ENCODE measurements around the gene PACSIN2. TPM values are rescaled to one million over a fixed set of nuclear protein-coding genes. Genes with fewer than 3 reads are reported as not detected.
"Not testable (repeated sequence)": the region's sequence is repeated elsewhere in the genome, so short reads cannot be mapped to it uniquely, and the experiment has no call there.

Gene PACSIN2
- total RNA-seq, 4 donors from 2014 or later: 73.1 to 171 (median 107) TPM

DNA sequence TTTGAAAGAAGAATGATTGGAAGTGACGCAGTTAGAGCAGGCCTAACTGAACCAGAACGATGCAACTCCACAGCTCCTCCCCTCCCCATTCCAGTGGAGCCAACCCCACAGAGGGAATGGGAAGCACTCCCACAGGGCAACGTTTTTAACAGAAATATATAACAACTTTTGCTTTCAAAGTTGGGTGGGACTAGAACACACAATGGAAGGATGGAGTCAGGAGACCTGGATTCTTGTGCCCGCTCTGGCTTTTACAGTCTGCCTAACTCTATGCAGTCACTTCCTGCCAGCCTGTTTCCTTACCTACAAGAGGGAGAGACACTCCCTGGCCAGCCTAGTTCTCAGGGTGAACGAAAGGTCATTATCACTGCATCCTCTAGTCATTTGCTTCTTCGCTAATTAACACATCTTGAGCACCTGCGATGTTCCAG, 75.5 kb downstream of the PACSIN2 start:
- no peaks in the 10 kb centered on the region for H3K27me3 ChIP-seq
- ATAC-seq: peak; percentile 37
- TF ChIP-seq EP300 (IDR thresholded peaks at IDR 0.05) (no peak), POLR2AphosphoS5 (IDR thresholded peaks at IDR 0.05) (no peak), POLR2A (IDR thresholded peaks at IDR 0.05) (no peak)
- TF ChIP-seq, protein P1, sequence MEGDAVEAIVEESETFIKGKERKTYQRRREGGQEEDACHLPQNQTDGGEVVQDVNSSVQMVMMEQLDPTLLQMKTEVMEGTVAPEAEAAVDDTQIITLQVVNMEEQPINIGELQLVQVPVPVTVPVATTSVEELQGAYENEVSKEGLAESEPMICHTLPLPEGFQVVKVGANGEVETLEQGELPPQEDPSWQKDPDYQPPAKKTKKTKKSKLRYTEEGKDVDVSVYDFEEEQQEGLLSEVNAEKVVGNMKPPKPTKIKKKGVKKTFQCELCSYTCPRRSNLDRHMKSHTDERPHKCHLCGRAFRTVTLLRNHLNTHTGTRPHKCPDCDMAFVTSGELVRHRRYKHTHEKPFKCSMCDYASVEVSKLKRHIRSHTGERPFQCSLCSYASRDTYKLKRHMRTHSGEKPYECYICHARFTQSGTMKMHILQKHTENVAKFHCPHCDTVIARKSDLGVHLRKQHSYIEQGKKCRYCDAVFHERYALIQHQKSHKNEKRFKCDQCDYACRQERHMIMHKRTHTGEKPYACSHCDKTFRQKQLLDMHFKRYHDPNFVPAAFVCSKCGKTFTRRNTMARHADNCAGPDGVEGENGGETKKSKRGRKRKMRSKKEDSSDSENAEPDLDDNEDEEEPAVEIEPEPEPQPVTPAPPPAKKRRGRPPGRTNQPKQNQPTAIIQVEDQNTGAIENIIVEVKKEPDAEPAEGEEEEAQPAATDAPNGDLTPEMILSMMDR (IDR thresholded peaks at IDR 0.05): no peak
- 28 to 34% methylated on average over 5 to 7 of the region's 7 CpGs for WGBS, 2 donors (ENCODE audit: low coverage in 1 of 2)
- no peak overlapping the region for H3K4me3 ChIP-seq
- no peaks in the 10 kb centered on the region for H3K9me3 ChIP-seq
- H3K27ac ChIP-seq: peak overlapping the region; percentile 96 to 98 (median 96)
- peaks cover 41 to 98% (median 60%) of the 10 kb centered on the region in 3 donors for H3K4me1 ChIP-seq
- H3K36me3 ChIP-seq: no peaks in the 10 kb centered on the region

DNA sequence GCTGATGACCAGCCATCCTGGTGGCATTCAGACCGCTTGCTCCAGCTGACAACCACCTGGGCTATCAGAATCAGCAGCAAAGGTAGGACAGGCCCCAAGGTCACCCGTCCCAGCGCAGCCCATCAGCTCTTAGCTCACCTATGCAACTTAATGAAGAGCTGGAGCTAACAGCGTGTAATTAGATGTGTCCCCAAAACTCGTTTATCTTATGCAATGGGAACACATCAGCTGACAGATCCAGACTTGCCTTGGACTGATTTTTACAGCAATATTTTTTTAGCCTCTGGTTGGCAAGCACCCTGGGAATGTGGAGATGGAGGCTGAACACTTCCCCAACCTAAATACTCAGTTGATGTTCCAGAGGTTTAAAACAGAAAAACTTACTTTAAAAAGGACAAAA, 76.0 kb downstream of the PACSIN2 start:
- peak; percentile 10 for ATAC-seq
- peaks cover 46 to 98% (median 64%) of the 10 kb centered on the region in 3 donors for H3K4me1 ChIP-seq
- H3K27me3 ChIP-seq: no peaks in the 10 kb centered on the region
- H3K27ac ChIP-seq: peak overlapping the region; percentile 96 to 98 (median 96)
- no peaks in the 10 kb centered on the region for H3K9me3 ChIP-seq
- H3K36me3 ChIP-seq: no peaks in the 10 kb centered on the region
- WGBS, 2 donors (ENCODE audit: low coverage in 1 of 2): 60 to 71% methylated on average over 5 of the region's 5 CpGs
- TF ChIP-seq, protein P1 (IDR thresholded peaks at IDR 0.05): no peak
- TF ChIP-seq POLR2AphosphoS5 (IDR thresholded peaks at IDR 0.05): peak; percentile 4
- no peak overlapping the region for H3K4me3 ChIP-seq

DNA sequence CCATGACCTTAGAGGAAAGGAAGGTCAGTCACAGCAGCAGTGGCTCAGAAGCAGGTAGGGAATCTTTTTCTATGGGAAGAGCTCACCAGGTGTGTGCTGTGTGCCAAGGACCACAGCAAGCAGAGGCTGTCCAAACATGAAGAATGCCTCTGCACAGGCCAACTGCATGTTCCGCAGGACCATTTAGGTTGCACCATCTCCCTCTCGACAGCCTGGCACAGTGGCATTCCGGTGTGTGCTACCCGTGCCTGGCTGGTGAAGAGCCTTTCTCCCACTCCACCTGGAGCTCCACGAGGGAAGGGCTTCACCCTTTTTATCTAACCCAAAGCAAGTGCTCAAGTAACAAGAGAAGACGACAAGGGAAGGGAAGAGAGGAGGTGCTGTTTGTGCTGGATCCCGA, 76.5 kb downstream of the PACSIN2 start:
- H3K27me3 ChIP-seq: no peaks in the 10 kb centered on the region
- no peaks in the 10 kb centered on the region for H3K36me3 ChIP-seq
- H3K4me3 ChIP-seq: no peak overlapping the region
- peaks cover 46 to 98% (median 67%) of the 10 kb centered on the region in 3 donors for H3K4me1 ChIP-seq
- peak overlapping the region; percentile 96 to 98 (median 96) for H3K27ac ChIP-seq
- no peaks in the 10 kb centered on the region for H3K9me3 ChIP-seq
- TF ChIP-seq EP300 (IDR thresholded peaks at IDR 0.05) (no peak), POLR2A (IDR thresholded peaks at IDR 0.05) (no peak), POLR2AphosphoS5 (IDR thresholded peaks at IDR 0.05) (no peak)
- TF ChIP-seq, protein P1 (IDR thresholded peaks at IDR 0.05): no peak
- 82 to 90% methylated on average over 2 to 3 of the region's 7 CpGs for WGBS, 2 donors (ENCODE audit: low coverage in 1 of 2)
- ATAC-seq: no peak

DNA sequence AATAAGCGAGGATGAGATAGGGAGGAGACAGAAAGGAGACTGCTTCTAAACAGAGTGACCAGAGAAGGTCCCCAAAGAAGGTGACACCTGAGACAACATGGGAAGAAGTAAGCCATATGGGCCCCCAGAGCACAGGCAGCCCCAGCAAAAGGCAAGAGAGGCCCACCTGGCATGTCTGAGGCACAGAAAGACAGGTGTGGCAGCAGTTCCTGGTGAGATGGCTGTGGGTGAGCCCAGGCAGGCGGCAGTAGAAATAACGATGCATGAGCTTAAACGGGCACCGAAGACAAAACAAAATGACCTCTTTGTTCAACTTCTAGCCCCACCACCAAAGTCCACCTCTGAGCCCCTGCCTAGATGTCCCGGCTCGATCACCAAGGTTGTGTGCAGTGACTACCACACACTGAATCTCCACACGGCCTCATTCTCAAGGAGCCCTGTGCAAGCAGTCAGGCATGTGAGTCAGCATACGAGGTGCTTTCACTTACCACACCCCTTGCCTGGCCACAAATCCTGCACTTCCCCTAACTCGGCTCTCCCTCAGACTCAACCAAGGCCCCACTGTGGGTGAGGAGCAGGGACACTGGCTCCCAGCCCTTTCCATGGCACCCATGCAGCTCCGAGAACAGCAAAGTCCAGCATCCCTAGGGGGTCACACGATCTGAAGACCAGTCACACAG, 77.6 kb downstream of the PACSIN2 start:
- 22 to 36% methylated on average over 4 to 11 of the region's 12 CpGs for WGBS, 2 donors (ENCODE audit: low coverage in 1 of 2)

DNA sequence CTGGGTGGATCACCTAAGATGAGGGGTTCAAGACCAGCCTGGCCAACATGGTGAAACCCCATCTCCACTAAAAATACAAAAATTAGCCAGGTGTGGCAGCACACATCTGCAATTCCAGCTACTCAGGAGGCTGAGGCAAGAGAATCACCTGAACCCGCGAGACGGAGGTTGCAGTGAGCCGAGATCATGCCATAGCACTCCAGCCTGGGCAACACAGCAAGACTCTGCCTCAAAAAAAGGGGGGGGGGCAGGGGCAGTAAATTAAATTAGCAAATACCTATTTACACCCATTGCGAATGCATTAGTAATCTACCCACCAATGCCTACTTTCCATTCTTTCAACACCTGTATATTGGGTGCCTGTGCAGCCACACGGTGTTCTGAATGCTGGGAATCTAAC, 78.3 kb downstream of the PACSIN2 start:
- peaks cover 62 to 100% (median 84%) of the 10 kb centered on the region in 3 donors for H3K4me1 ChIP-seq
- ATAC-seq, H3K27me3 ChIP-seq, H3K36me3 ChIP-seq, H3K4me3 ChIP-seq, H3K9me3 ChIP-seq: not testable (repeated sequence)
- WGBS, 2 donors (ENCODE audit: low coverage in 1 of 2): 93 to 100% methylated on average over 2 to 6 of the region's 6 CpGs
- peak overlapping the region; percentile 96 to 98 (median 96) for H3K27ac ChIP-seq

More for the DNA sequence above, 77.6 kb downstream of the PACSIN2 start:
- Histone ChIP-seq H3K36me3 (no peaks in the 10 kb centered on the region), H3K27ac (peak overlapping the region; percentile 96 to 98 (median 96)), H3K9me3 (no peaks in the 10 kb centered on the region), H3K4me1 (peaks cover 56 to 98% (median 77%) of the 10 kb centered on the region in 3 donors), H3K27me3 (no peaks in the 10 kb centered on the region), H3K4me3 (no peak overlapping the region)
- peak; percentile 57 for ATAC-seq
- TF ChIP-seq, protein P1 (IDR thresholded peaks at IDR 0.05): peak in 1 of 4 experiments; percentile 5
- TF ChIP-seq EP300 (IDR thresholded peaks at IDR 0.05) (no peak), POLR2AphosphoS5 (IDR thresholded peaks at IDR 0.05) (peak; percentile 63), POLR2A (IDR thresholded peaks at IDR 0.05) (peak in 1 of 2 donors; percentile 33)

All from gastroesophageal sphincter (tissue), 4 donors.